GM04504 (cell line): ENCODE results near the gene RNF167.

Experiments used
- DNase-seq: peaks from one replicate; pipeline ENCODE4 v3.0.0-alpha.2; 2012; ENCODE audit warnings: low read depth

RNF167 gene

DNA sequence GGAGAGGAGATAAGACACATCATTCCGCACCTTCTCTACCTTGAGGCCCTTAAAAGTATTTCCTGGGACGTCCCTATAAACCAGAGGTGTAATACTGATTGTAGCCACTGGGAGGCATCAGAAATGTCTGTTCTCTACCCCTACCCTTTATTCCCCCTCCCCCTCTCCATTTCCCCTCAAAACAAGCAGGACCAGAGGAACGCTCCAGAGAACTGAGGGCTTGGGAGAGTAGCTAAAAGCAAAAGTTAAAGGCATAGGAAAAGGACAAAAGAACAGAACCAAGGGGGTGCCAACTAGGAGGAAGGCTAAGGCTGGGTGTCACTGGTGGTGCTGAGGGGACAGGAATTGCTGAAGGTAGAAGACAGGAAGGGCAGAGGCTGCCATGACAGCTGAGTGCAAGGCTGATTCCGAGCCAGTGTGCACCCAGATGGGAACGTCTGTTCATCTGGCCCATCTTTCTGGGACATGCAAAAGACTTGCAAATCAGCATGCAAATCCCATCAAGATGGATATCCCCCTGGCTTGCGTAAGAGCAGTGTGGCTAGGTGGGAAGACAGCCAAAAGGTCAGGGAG, 40.7 kb downstream of the RNF167 start:
- no peak for DNase-seq

DNA sequence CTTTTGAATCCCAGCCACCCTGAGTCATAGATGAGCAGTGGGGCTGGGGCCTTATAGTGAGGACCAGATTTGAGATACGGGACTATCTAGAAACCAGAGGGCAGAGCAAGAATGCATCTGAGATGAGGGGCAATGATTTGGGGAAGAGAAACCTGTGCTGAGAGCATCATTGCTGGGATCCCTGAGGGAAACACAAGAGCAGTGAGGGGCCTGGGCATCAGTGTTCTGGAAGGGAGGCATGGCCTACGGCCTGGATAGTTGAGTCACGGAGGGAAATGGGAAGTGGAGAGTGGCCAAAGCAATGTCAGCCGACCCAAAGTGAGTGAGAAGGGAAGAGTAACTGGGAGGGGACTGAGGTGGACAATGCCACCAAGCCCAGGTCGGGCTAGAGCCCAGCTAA, 42.2 kb downstream of the RNF167 start:
- no peak for DNase-seq

DNA sequence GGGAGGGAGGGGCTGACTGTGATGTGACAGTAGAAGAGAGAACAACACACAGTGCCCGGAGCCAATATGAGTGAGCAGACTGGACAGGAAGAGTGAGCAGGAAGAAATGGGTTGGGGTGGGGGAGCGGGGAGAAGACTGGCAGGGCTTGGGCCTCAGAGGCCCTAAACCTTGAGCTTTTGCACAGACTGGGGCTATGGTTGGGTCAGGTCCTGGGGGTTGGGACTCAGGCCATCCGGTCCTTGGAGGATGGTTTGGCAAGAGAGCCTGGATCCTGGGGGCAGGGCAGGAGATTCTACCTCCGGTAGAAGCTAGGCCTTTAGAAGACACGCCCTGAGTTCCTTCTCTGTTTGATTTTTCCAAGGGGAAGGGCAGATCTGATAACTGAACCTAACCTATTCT, 46.3 kb downstream of the RNF167 start:
- no peak for DNase-seq

DNA sequence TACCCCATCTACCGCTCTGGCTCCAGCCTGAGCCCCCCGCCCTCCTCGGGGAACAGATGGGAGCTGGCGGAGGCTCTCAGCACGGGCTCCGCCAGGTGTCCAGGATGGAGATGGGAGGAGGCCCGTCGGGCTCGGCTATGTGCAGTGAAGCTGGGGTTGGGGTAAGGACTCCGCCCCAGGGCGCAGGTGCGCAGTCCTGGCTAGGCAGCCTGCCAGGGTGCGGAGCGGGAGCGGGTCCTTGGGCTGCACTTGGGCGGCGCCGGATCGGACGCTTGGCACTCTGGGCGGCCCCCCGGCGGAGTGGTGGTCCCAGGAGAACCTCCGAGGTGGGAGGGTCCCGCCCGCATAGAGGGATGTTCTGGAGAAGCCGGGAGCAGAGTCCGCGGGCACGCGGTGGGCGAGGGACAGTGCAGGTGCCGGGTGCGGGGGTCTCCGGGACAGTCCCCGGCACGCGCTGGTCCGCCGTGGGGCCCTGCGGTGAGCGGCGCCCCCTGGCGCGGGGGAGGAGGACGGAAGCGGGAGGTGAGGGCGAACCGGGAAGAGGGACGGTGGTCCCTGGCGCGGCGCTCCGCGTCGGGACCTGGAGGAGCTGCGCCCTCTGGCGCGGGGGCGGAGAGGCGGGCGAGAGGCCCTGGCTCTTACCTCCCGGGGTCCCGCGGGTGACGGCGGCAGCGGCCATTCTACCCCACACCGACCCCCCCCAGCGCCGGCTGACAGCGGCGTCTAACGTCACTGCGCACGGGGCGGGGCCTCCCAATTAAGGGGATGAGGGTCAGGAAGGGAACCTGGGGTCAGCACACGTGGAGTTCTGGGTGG, 47.1 kb downstream of the RNF167 start, which contains the start of gene CAMTA2:
Gene CAMTA2 (minus strand): TSS at position 725 of the 816 bp plus-strand sequence. CDS start 1,453 bp downstream, outside the sequence.
- no peak for DNase-seq

DNA sequence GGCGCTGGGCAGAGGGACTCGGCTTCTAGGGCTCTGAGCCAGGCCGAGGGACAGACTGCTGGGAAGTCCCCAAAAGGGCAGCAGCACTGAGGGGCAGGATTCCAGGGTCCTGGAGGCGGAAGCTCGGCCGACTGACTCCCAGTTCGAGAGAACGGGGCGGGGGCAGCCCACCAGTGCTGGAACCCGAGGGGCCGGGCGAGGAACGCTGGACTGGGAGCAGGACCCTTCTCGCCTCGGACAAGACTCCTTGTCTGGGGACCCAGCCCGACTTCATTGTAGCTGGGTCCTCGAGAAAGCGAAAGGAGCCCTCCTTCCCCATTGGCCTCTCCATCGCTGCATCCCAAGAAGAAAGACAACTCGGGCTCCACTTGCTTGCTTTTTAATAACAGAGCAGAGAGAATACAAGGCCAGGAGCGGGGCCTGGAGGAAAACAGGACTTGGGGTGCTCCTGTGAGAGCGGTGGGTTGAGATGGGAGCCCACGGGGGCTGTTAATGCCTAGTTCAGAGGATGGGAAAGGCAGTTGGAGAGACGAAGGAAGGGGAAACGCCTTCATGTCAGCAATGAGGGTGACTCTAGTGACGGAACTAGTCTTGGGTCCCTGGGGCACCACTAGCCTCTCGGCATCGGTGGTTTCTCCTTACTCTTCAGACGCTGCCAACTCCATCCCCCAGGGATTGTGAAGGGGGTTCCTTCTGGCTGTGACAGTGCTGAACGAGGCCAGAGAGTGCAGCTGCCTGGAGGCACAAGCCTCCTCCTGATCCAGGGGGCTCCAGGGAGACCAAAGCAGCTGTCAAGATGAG, 47.9 kb downstream of the RNF167 start:
- no peak for DNase-seq

DNA sequence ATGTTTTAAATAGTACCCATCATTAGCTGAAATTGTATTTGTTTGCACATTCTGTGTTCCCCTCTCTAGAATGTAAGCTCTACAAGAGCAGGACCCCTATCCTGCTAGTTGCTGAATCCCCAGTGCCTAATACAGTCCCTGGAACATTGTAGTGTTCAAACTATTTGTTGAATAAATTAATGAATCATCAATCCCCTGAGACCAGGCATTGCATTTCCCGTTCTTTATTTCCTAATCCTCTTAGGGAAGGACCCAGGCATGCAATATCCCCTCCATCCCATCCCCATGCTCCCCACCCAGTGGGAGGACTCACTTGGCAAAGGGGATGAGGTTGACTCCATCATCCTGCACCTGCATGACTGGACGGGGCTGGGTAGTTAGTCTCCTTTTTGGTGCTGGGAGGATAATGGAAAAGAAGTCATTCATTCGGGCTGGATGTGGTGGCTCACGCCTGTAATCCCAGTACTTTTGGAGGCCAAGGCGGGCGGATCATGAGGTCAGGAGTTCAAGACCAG, 54.1 kb downstream of the RNF167 start:
- DNase-seq = no peak
